ENCODE results near the gene PSMC3.

Gene PSMC3

GRCh38 chr11:47390422-47390760 is 35.8 kb downstream of the PSMC3 start:
- Histone ChIP-seq H3K27ac (ENCODE audit: low read depth, low read length) (no peak overlapping the region), H3K9me2 (replicated peaks; ENCODE audit: control insufficient read depth, low read length) (no peaks in the 10 kb centered on the region), H3K27me3 (ENCODE audit: control insufficient read depth, low read length) (no peaks in the 10 kb centered on the region), H3K36me3 (ENCODE audit: control insufficient read depth, low read length) (no peaks in the 10 kb centered on the region), H3K79me2 (ENCODE audit: control insufficient read depth, low read length) (no peaks in the 10 kb centered on the region), H3K4me3 (ENCODE audit: low read length) (no peak overlapping the region), H3F3A (ENCODE audit: control insufficient read depth, insufficient read depth) (no peaks in the 10 kb centered on the region), H4K20me1 (ENCODE audit: control insufficient read depth, insufficient read depth, low read depth, low read length) (no peaks in the 10 kb centered on the region), H3K4me2 (ENCODE audit: low read length) (no peak overlapping the region), H3K4me1 (ENCODE audit: control insufficient read depth, low read length) (peaks cover 50% of the 10 kb centered on the region), H3K9me3 (ENCODE audit: control insufficient read depth, insufficient read depth, low read length) (no peaks in the 10 kb centered on the region)
- TF ChIP-seq, protein P1, sequence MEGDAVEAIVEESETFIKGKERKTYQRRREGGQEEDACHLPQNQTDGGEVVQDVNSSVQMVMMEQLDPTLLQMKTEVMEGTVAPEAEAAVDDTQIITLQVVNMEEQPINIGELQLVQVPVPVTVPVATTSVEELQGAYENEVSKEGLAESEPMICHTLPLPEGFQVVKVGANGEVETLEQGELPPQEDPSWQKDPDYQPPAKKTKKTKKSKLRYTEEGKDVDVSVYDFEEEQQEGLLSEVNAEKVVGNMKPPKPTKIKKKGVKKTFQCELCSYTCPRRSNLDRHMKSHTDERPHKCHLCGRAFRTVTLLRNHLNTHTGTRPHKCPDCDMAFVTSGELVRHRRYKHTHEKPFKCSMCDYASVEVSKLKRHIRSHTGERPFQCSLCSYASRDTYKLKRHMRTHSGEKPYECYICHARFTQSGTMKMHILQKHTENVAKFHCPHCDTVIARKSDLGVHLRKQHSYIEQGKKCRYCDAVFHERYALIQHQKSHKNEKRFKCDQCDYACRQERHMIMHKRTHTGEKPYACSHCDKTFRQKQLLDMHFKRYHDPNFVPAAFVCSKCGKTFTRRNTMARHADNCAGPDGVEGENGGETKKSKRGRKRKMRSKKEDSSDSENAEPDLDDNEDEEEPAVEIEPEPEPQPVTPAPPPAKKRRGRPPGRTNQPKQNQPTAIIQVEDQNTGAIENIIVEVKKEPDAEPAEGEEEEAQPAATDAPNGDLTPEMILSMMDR (IDR thresholded peaks at IDR 0.05; ENCODE audit: low read depth, low read length, poor library complexity, severe bottlenecking) = no peak
- TF ChIP-seq EZH2phosphoT487 (IDR thresholded peaks at IDR 0.05; ENCODE audit: borderline replicate concordance, low read length) = no peak

- Histone ChIP-seq H3F3A (ENCODE audit: control insufficient read depth, insufficient read depth) (no peaks in the 10 kb centered on the region), H3K4me3 (ENCODE audit: low read length) (no peak overlapping the region), H3K27ac (ENCODE audit: low read depth, low read length) (no peak overlapping the region), H3K9me2 (replicated peaks; ENCODE audit: control insufficient read depth, low read length) (no peaks in the 10 kb centered on the region), H3K4me2 (ENCODE audit: low read length) (no peak overlapping the region), H3K4me1 (ENCODE audit: control insufficient read depth, low read length) (peaks cover 44% of the 10 kb centered on the region), H4K20me1 (ENCODE audit: control insufficient read depth, insufficient read depth, low read depth, low read length) (no peaks in the 10 kb centered on the region), H3K9me3 (ENCODE audit: control insufficient read depth, insufficient read depth, low read length) (no peaks in the 10 kb centered on the region), H3K27me3 (ENCODE audit: control insufficient read depth, low read length) (no peaks in the 10 kb centered on the region), H3K79me2 (ENCODE audit: control insufficient read depth, low read length) (no peaks in the 10 kb centered on the region), H3K36me3 (ENCODE audit: control insufficient read depth, low read length) (no peaks in the 10 kb centered on the region)
- TF ChIP-seq, protein P1 (IDR thresholded peaks at IDR 0.05; ENCODE audit: low read depth, low read length, poor library complexity, severe bottlenecking) = no peak
- TF ChIP-seq EZH2phosphoT487 (IDR thresholded peaks at IDR 0.05; ENCODE audit: borderline replicate concordance, low read length) = no peak
These were observed 36.4 kb downstream of the PSMC3 start for GRCh38 chr11:47389577-47390421.

GRCh38 chr11:47388697-47389576 is 37.3 kb downstream of the PSMC3 start:
- Histone ChIP-seq H4K20me1 (ENCODE audit: control insufficient read depth, insufficient read depth, low read depth, low read length) (no peaks in the 10 kb centered on the region), H3K79me2 (ENCODE audit: control insufficient read depth, low read length) (no peaks in the 10 kb centered on the region), H3K4me1 (ENCODE audit: control insufficient read depth, low read length) (peaks cover 36% of the 10 kb centered on the region), H3K27me3 (ENCODE audit: control insufficient read depth, low read length) (no peaks in the 10 kb centered on the region), H3K4me2 (ENCODE audit: low read length) (no peak overlapping the region), H3K27ac (ENCODE audit: low read depth, low read length) (no peak overlapping the region), H3K4me3 (ENCODE audit: low read length) (no peak overlapping the region), H3K36me3 (ENCODE audit: control insufficient read depth, low read length) (no peaks in the 10 kb centered on the region), H3F3A (ENCODE audit: control insufficient read depth, insufficient read depth) (no peaks in the 10 kb centered on the region), H3K9me3 (ENCODE audit: control insufficient read depth, insufficient read depth, low read length) (no peaks in the 10 kb centered on the region), H3K9me2 (replicated peaks; ENCODE audit: control insufficient read depth, low read length) (no peaks in the 10 kb centered on the region)
- no peak for TF ChIP-seq EZH2phosphoT487 (IDR thresholded peaks at IDR 0.05; ENCODE audit: borderline replicate concordance, low read length)
- TF ChIP-seq, protein P1 (IDR thresholded peaks at IDR 0.05; ENCODE audit: low read depth, low read length, poor library complexity, severe bottlenecking) = no peak
